Left lung (tissue), 10 donors: ENCODE results near the gene KLHL21. TPM values are rescaled to one million over a fixed set of nuclear protein-coding genes. Genes with fewer than 3 reads are reported as not detected.

Experiments
- ATAC-seq: fragments of 200-7000 bp; cut with Tn5 transposase; one replicate; pipeline ENCODE4 v1.9.1; 2020; ENCODE audit warnings: moderate library complexity
- DNase-seq, 4 donors: peaks; one replicate each; pipeline ENCODE4 v3.0.0-alpha.2; 2013 to 2020
- H3K27ac ChIP-seq, 2 donors: fragments of 200-600 bp; sonication (generic) in 1 of 2; one replicate each; pipeline versions ENCODE4 v1.5.0 to v1.8.0; 2020 to 2021
- H3K27me3 ChIP-seq, 2 donors: fragments of 200-600 bp; sonication (generic) in 1 of 2; one replicate each; pipeline versions ENCODE4 v1.5.0 to v1.8.0; 2020 to 2021
- H3K36me3 ChIP-seq, 2 donors: fragments of 200-600 bp; sonication (generic) in 1 of 2; one replicate each; pipeline versions ENCODE4 v1.5.0 to v1.8.0; 2020 to 2021
- H3K4me1 ChIP-seq, 2 donors: fragments of 200-600 bp; one replicate each; pipeline ENCODE4 v1.8.0; 2021
- H3K4me3 ChIP-seq, 2 donors: fragments of 200-600 bp; sonication (generic) in 1 of 2; one replicate each; pipeline versions ENCODE4 v1.5.0 to v1.8.0; 2020 to 2021; ENCODE audit warnings: mild to moderate bottlenecking in 1 of 2
- H3K9me3 ChIP-seq, 2 donors: fragments of 200-600 bp; sonication (generic) in 1 of 2; one replicate each; pipeline versions ENCODE4 v1.5.0 to v1.8.0; 2020 to 2021
- intact Hi-C, 2 donors: fragments of 100-400 bp; cut with DNase I; formaldehyde crosslinking; loops; one replicate each; pipeline versions ENCODE4 v1.11.2 to v1.14.2; 2022
- polyA plus RNA-seq, 6 donors: library from polyadenylated mRNA; unstranded; fragments of 120-200 nt; gene quantifications; one replicate each; pipeline ENCODE4 v1.2.1, GENCODE V29; 2013; ENCODE audit not compliant: insufficient read length in 6 of 6
- total RNA-seq, 2 donors: library from RNA; stranded (reverse); fragmentation: NEBNext Ultra II Directional; extraction: Animal tissue kit (Norgen Biotek cat#: 25700); gene quantifications; one replicate each; pipeline ENCODE4 v1.2.1, GENCODE V29; 2021
- TF ChIP-seq, protein P1 (sequence below), 2 donors: fragments of 200-600 bp; sonication (generic) in 1 of 2; IDR thresholded peaks; one replicate each; pipeline versions ENCODE4 v1.5.0 to v1.8.0; 2021; ENCODE audit warnings: antibody characterized with exemption in 2 of 2
- donor health status: DM: no; HTN: yes; CAD: no.
- donor health status: DM: no; HTN: no; CAD: no.

Gene KLHL21
- total and polyA plus RNA-seq, 8 donors, result 11.0 to 29.2 (median 13.7) TPM

DNA sequence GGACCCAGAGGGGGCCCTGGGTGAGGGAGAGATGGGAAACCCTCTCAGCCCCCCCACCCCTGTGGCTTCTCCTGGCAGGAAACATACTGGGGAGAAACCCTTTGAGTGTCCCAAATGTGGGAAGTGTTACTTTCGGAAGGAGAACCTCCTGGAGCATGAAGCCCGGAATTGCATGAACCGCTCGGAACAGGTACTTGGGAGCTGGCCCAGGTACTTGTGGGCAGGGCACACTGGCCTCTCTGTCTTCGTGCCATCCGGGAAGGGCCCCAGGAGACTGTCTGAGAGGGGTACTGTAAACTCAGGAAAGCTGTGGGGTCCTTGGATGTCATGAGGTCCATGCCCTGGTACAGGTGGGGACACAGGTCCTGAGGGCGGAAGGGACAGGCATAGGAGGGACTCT lies 16.8 kb downstream of the KLHL21 start:
- H3K4me3 ChIP-seq, result no peak overlapping the region
- no peaks in the 10 kb centered on the region for H3K27me3 ChIP-seq
- H3K36me3 ChIP-seq, result peaks cover 0 to 53% of the 10 kb centered on the region in 2 donors
- intact Hi-C loops, result no loop called here
- TF ChIP-seq, protein P1, sequence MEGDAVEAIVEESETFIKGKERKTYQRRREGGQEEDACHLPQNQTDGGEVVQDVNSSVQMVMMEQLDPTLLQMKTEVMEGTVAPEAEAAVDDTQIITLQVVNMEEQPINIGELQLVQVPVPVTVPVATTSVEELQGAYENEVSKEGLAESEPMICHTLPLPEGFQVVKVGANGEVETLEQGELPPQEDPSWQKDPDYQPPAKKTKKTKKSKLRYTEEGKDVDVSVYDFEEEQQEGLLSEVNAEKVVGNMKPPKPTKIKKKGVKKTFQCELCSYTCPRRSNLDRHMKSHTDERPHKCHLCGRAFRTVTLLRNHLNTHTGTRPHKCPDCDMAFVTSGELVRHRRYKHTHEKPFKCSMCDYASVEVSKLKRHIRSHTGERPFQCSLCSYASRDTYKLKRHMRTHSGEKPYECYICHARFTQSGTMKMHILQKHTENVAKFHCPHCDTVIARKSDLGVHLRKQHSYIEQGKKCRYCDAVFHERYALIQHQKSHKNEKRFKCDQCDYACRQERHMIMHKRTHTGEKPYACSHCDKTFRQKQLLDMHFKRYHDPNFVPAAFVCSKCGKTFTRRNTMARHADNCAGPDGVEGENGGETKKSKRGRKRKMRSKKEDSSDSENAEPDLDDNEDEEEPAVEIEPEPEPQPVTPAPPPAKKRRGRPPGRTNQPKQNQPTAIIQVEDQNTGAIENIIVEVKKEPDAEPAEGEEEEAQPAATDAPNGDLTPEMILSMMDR (IDR thresholded peaks at IDR 0.05), result no peak
- peaks cover 7 to 69% of the 10 kb centered on the region in 2 donors for H3K4me1 ChIP-seq
- H3K9me3 ChIP-seq, result no peaks in the 10 kb centered on the region
- DNase-seq (no peak), ATAC-seq (no peak)
- H3K27ac ChIP-seq, result no peak overlapping the region

DNA sequence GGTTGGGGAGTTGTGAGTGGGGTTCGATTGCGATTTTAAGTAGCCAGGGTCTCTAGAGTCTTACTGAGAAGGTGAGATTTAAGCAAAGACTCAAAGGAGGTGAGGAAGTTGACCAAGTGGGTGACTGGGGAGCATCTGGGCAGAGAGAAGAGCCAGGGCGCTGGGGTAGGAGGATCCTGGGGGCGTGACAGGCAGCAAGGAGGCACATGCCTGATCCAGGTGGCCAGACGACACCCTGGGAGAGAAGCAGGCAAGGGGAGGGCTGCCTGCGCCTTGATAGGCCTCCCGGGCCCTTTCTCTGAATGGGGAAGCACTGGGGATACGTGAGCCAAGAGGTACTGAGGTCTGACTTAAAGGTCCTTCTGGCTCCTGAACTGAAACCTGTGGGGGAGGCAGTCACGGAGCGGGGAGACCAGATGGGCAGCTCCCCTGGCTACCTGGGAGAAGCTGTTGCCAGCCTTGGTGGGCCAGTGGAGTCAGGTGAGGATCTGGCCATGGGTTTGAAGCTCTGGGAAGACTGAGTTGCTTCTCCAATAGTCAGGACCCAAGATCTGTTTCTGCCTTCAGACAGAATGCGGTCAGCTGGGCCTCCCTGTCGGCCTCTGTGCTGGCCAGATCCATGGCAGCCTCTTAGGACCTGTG lies 17.5 kb downstream of the KLHL21 start:
- Histone ChIP-seq H3K27me3 (no peaks in the 10 kb centered on the region), H3K9me3 (no peaks in the 10 kb centered on the region), H3K27ac (no peak overlapping the region), H3K36me3 (peaks cover 0 to 47% of the 10 kb centered on the region in 2 donors), H3K4me1 (peaks cover 11 to 68% of the 10 kb centered on the region in 2 donors), H3K4me3 (no peak overlapping the region)
- ATAC-seq, result no peak
- no peak for DNase-seq
- intact Hi-C loops, result no loop called here
- TF ChIP-seq, protein P1 (IDR thresholded peaks at IDR 0.05), result no peak

DNA sequence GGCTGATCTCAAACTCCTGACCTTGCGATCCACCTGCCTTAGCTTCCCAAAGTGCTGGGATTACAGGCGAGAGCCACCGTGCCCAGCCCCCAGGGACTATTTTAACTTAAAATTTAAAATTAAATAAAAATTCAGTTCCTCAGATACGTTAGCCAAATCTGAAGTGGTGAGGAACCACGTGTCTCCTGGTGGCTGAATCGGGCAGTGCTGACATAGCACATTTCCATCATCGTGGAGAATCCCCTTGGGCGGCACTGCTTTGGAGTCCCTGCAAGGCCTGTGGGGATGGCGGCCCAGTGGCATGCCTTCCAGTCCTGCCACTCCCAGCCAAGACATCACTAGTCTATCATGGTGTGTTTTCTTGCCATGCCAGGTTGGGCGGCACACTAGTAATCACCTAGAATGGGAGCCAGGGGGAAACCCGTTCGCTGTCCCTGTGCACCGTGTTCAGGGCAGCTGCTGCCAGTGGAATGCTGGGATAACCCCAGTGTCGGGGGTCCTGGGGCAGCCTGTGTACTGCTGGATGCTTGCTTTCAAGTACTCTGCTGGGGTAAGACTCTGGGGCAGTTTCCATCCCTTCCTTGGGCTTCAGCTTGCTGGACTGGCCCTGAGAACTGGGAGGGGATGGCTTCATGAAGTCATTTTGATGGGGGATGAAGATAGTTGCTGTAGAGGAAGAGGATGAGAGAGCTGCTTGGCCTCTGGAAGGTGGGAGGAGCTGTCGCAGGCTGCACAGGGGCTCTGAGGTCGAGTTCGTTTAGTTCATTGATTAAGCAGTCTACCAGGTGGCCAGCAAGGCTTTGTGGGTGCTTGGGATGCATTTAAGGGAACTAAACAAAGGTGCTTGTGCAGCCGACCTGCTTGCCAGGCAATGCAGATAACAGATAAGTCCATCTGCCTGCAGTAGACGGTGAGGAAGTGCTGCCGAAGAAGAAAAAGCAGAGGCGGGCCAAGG lies 18.3 kb downstream of the KLHL21 start:
- TF ChIP-seq, protein P1 (IDR thresholded peaks at IDR 0.05), result no peak
- no peak overlapping the region for H3K27ac ChIP-seq
- ATAC-seq, result no peak
- H3K36me3 ChIP-seq, result peaks cover 0 to 39% of the 10 kb centered on the region in 2 donors
- no peak overlapping the region for H3K4me3 ChIP-seq
- DNase-seq, result no peak
- no peaks in the 10 kb centered on the region for H3K27me3 ChIP-seq
- peaks cover 11 to 66% of the 10 kb centered on the region in 2 donors for H3K4me1 ChIP-seq
- H3K9me3 ChIP-seq, result no peaks in the 10 kb centered on the region
- intact Hi-C loops, result no loop called here

DNA sequence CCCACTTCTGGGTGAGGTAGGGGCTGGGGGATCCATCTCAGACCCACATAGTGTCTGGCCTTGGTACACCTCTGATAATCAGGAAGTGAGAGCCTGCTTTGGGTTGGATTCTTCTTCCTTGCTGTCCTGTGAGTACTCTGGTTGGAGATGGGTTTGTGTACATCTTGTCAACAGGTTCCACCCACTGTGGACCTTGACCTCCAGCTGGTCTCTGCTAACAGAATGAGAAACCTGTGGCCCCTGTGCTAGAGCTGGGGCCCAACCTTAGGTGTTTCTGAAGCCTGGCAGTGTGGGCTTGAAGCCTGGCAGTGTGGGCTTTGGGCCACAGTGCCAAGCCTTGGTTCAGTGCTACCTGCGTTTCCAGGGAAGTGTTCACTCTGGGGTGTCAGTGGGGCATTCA lies 20.3 kb downstream of the KLHL21 start:
- Histone ChIP-seq H3K9me3 (no peaks in the 10 kb centered on the region), H3K4me1 (peaks cover 11 to 54% of the 10 kb centered on the region in 2 donors), H3K27ac (peak overlapping the region in 1 of 2 donors; percentile 96), H3K36me3 (peaks cover 0 to 18% of the 10 kb centered on the region in 2 donors), H3K4me3 (peak overlapping the region in 1 of 2 donors; percentile 88), H3K27me3 (no peaks in the 10 kb centered on the region)
- DNase-seq (no peak), ATAC-seq (no peak)
- intact Hi-C loops, result no loop called here
- TF ChIP-seq, protein P1 (IDR thresholded peaks at IDR 0.05), result no peak
